GM12875 (cell line): Measurements from ENCODE around the gene F7.
"Not testable (repeated sequence)": the region's sequence is repeated elsewhere in the genome, so short reads cannot be mapped to it uniquely, and the experiment has no call there.

ENCODE experiments used
- H3K4me3 ChIP-seq: one replicate; pipeline ENCODE4 v1.5.1; 2011; ENCODE audit warnings: low read depth, low read length, control low read depth
- CTCF ChIP-seq: IDR thresholded peaks from 2 replicates; pipeline ENCODE4 v1.5.1; 2011; ENCODE audit warnings: low read depth, mild to moderate bottlenecking, control low read depth, inconsistent platforms, low read length, moderate library complexity, borderline replicate concordance; ENCODE audit not compliant: insufficient read depth

The F7 gene

GRCh38 chr13:113161433-113161832 lies 55.8 kb downstream of the F7 start:
- no peak overlapping the region for H3K4me3 ChIP-seq
- TF ChIP-seq CTCF = no peak

- not testable (repeated sequence) for H3K4me3 ChIP-seq
Measured at GRCh38 chr13:113161975-113162374, 56.4 kb downstream of the F7 start.

- H3K4me3 ChIP-seq = no peak overlapping the region
- no peak for TF ChIP-seq CTCF
Measured at GRCh38 chr13:113162783-113163685, 57.4 kb downstream of the F7 start.

- no peak for TF ChIP-seq CTCF
- no peak overlapping the region for H3K4me3 ChIP-seq
Measured at GRCh38 chr13:113164492-113164891, 58.9 kb downstream of the F7 start.

GRCh38 chr13:113166266-113166665 lies 60.7 kb downstream of the F7 start:
- H3K4me3 ChIP-seq = no peak overlapping the region
- no peak for TF ChIP-seq CTCF

- TF ChIP-seq CTCF = no peak
- no peak overlapping the region for H3K4me3 ChIP-seq
Measured at GRCh38 chr13:113166681-113167080, 61.1 kb downstream of the F7 start.

GRCh38 chr13:113167155-113167554 lies 61.6 kb downstream of the F7 start:
- H3K4me3 ChIP-seq = no peak overlapping the region
- no peak for TF ChIP-seq CTCF

GRCh38 chr13:113167575-113167974 lies 62.0 kb downstream of the F7 start:
- TF ChIP-seq CTCF = no peak
- H3K4me3 ChIP-seq = no peak overlapping the region
